HG03025 (cell line): ENCODE measurements around the gene DAO.
"Not testable (repeated sequence)": the region's sequence is repeated elsewhere in the genome, so short reads cannot be mapped to it uniquely, and the experiment has no call there.

ENCODE experiments used
- ATAC-seq: cut with Tn5 transposase; IDR thresholded peaks from one replicate; pipeline ENCODE4 v1.9.1; 2021; ENCODE audit warnings: mild to moderate bottlenecking, moderate library complexity; ENCODE audit not compliant: unreplicated experiment, low FRiP score

The DAO gene

GRCh38 chr12:108879615-108880254 lies at the start of gene DAO:
DAO (plus strand) TSS chr12:108880092; CDS start chr12:108885007, 4,915 bp downstream.
- ATAC-seq = no peak

GRCh38 chr12:108831309-108831991 lies 48.4 kb upstream of the DAO start:
- ATAC-seq = no peak

- ATAC-seq = no peak
These were observed 47.7 kb upstream of the DAO start for GRCh38 chr12:108832208-108832607.

- no peak for ATAC-seq
These were observed 47.0 kb upstream of the DAO start for GRCh38 chr12:108832730-108833354.

- ATAC-seq = no peak
These were observed 46.5 kb upstream of the DAO start for GRCh38 chr12:108833355-108833733.

GRCh38 chr12:108833757-108834472 lies 46.0 kb upstream of the DAO start:
- ATAC-seq = no peak

GRCh38 chr12:108835860-108836634 lies 43.8 kb upstream of the DAO start:
- no peak for ATAC-seq

- ATAC-seq = no peak
These were observed 42.7 kb upstream of the DAO start for GRCh38 chr12:108837239-108837638.

GRCh38 chr12:108837680-108838079 lies 42.2 kb upstream of the DAO start:
- no peak for ATAC-seq

GRCh38 chr12:108838194-108839017 lies 41.5 kb upstream of the DAO start:
- no peak for ATAC-seq

GRCh38 chr12:108839018-108839889 lies 40.6 kb upstream of the DAO start:
- ATAC-seq = no peak

GRCh38 chr12:108839890-108840230 lies 40.0 kb upstream of the DAO start:
- ATAC-seq = no peak

GRCh38 chr12:108840605-108841332 lies 39.1 kb upstream of the DAO start:
- ATAC-seq = no peak

- ATAC-seq = not testable (repeated sequence)
These were observed 38.1 kb upstream of the DAO start for GRCh38 chr12:108841825-108842224.

GRCh38 chr12:108842361-108842760 lies 37.5 kb upstream of the DAO start:
- no peak for ATAC-seq

GRCh38 chr12:108843187-108843586 lies 36.7 kb upstream of the DAO start:
- ATAC-seq = no peak

GRCh38 chr12:108845696-108846095 lies 34.2 kb upstream of the DAO start:
- ATAC-seq = no peak

- no peak for ATAC-seq
These were observed 33.6 kb upstream of the DAO start for GRCh38 chr12:108846290-108846701.
